HAP-1 (cell line): ENCODE data around the gene HABP4.

ENCODE experiments used
- DNase-seq, 2 experiments: peaks; one replicate each; pipeline ENCODE4 v3.0.0-alpha.2; 2016 to 2020; ENCODE audit warnings: low spot score in 2 of 2
- H3K27me3 ChIP-seq: fragments of 250-450 bp; sonication (Bioruptor Pico); 2 replicates; pipeline ENCODE4 v1.5.1; 2020; ENCODE audit warnings: low read depth, mild to moderate bottlenecking, moderate library complexity
- H3K36me3 ChIP-seq: fragments of 250-450 bp; sonication (Bioruptor Pico); replicated peaks from 2 replicates; pipeline ENCODE4 v1.5.1; 2020; ENCODE audit warnings: mild to moderate bottlenecking
- H3K4me1 ChIP-seq: fragments of 250-450 bp; sonication (Bioruptor Pico); 2 replicates; pipeline ENCODE4 v1.5.1; 2020; ENCODE audit warnings: mild to moderate bottlenecking
- H3K4me3 ChIP-seq: fragments of 250-450 bp; sonication (Bioruptor Pico); 2 replicates; pipeline ENCODE4 v1.5.1; 2020; ENCODE audit warnings: mild to moderate bottlenecking, moderate library complexity
- H3K9me3 ChIP-seq: fragments of 250-450 bp; sonication (Bioruptor Pico); 2 replicates; pipeline ENCODE4 v1.5.1; 2020; ENCODE audit warnings: mild to moderate bottlenecking, moderate library complexity
- in situ Hi-C: fragments of 300-500 bp; cut with MboI; formaldehyde crosslinking; loops from 3 replicates; pipeline ENCODE4 v1.14.3; 2020; ENCODE audit warnings: low sequenced_read_pairs, inconsistent platforms, mixed read lengths

Gene HABP4

GRCh38 chr9:96420468-96421219 lies 29.3 kb upstream of the HABP4 start:
- peak; percentile 68 for DNase-seq
- no peak overlapping the region for H3K4me3 ChIP-seq
- peaks cover 27% of the 10 kb centered on the region for H3K4me1 ChIP-seq
- no peaks in the 10 kb centered on the region for H3K27me3 ChIP-seq
- in situ Hi-C loops, result no loop called here
- H3K9me3 ChIP-seq, result no peaks in the 10 kb centered on the region
- H3K36me3 ChIP-seq, result peaks cover 12% of the 10 kb centered on the region

DNA sequence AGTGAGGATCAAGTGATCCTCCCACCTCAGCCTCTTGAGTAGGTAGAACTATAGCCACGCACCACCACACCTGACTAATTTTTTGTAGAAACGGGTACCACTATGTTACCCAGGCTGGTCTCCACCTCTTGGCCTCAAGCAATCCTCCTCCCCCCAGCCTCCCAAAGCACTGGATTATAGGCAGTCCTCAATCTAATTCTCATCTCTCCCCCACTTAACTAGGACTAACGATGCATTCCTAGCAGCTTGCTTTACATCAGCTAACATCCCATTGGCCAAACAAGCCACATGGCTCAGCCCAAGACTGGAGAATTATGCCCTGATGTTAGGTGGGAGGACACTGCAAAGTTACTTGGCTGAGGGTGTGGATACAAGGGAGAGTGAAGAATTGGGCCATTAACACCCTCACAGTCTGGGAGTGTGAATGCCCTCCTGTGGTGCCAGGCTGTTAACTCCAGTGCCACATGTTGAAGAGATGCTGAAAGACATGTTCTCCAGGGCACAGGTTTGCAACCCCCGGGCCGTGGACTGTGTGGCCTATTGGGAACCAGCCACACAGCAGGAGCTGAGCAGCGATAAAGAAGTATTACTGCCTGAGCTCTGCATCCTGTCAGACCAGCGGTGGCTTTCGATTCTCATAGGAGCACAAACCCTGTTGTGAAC lies 26.5 kb upstream of the HABP4 start:
- Histone ChIP-seq H3K27me3 (no peaks in the 10 kb centered on the region), H3K36me3 (no peaks in the 10 kb centered on the region), H3K4me1 (peaks cover 22% of the 10 kb centered on the region), H3K9me3 (no peaks in the 10 kb centered on the region), H3K4me3 (no peak overlapping the region)
- no peak for DNase-seq
- in situ Hi-C loops, result no loop called here

- no peaks in the 10 kb centered on the region for H3K36me3 ChIP-seq
- no peak for DNase-seq
- in situ Hi-C loops, result no loop called here
- no peak overlapping the region for H3K4me3 ChIP-seq
- H3K4me1 ChIP-seq, result peaks cover 22% of the 10 kb centered on the region
- no peaks in the 10 kb centered on the region for H3K27me3 ChIP-seq
- no peaks in the 10 kb centered on the region for H3K9me3 ChIP-seq
Observed at GRCh38 chr9:96423985-96424336, 26.0 kb upstream of the HABP4 start.

DNA sequence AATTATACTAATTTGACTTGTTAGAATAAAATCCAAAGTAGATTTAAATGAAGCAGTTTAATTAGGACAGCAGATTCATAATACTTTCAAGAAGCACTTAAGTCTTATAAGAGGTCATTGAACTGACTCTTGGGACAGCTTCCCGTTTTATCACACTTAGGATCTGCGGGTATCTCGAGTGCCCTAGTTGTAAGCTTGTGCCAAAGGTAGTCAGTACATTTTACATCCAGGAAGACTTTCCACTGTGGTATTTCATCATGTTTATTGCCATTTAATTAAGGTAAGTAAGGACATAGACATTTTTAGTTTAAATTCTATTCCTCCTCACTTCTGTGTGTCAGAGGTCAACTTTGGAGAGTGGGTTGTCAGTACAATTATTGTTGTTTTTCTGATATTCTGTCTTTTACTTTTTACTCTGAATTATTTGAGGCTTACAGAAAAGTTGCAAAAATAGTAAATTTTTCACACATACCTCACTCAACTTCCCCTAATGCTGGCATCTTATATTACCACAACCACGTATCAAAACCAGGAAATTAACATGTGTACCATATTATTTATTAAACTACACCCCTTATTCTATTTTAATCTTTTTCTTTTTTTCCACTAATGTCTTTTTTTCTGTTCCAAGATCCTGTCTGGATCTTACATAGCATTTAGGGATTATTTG lies 24.3 kb upstream of the HABP4 start:
- Histone ChIP-seq H3K9me3 (no peaks in the 10 kb centered on the region), H3K27me3 (no peaks in the 10 kb centered on the region), H3K4me3 (no peak overlapping the region), H3K36me3 (no peaks in the 10 kb centered on the region), H3K4me1 (peaks cover 9% of the 10 kb centered on the region)
- DNase-seq, result no peak
- in situ Hi-C loops, result no loop called here

DNA sequence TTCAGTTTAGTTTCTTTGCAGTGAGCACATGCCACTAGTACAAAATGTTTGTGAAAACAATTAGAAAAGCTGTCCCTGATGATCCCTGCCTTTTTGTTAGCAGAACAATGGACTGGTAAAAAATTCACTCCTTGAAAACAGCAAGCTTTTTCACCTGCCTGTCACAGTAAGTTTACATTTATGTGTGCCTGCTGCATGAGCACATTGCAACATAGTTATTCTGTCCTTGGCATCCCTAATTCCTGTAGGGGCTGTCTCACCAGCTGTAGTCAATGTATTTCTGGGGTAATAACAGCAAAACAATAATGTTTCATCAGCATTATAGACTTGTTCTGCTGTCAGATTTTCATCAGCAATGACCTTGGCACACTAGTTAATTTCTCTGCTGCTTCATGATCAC lies 20.2 kb upstream of the HABP4 start:
- Histone ChIP-seq H3K9me3 (no peaks in the 10 kb centered on the region), H3K27me3 (no peaks in the 10 kb centered on the region), H3K36me3 (no peaks in the 10 kb centered on the region), H3K4me3 (no peak overlapping the region), H3K4me1 (no peaks in the 10 kb centered on the region)
- no peak for DNase-seq
- in situ Hi-C loops, result no loop called here

GRCh38 chr9:96430377-96430776 lies 19.6 kb upstream of the HABP4 start:
- Histone ChIP-seq H3K27me3 (no peaks in the 10 kb centered on the region), H3K9me3 (no peaks in the 10 kb centered on the region), H3K4me1 (no peaks in the 10 kb centered on the region), H3K4me3 (no peak overlapping the region), H3K36me3 (no peaks in the 10 kb centered on the region)
- in situ Hi-C loops, result no loop called here
- no peak for DNase-seq

DNA sequence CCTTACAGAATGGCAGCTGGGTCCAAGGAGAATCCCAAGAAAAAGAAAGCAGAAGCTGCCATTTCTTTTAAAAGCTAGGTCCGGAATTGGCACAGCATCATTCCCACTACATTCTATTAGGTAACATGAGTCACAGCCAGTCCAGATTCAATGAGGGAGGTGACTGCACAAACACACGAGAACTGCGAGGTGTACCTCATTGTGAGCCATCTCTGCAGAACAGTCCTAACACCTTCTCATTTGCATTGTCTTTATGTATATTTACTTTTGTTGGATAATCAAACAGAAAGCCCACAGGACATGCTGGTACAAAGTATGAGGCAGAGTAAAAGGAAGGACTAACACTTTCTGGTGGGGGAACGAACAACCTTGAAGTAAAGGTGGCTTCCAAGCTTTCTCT lies 14.6 kb upstream of the HABP4 start:
- Histone ChIP-seq H3K36me3 (no peaks in the 10 kb centered on the region), H3K9me3 (no peaks in the 10 kb centered on the region), H3K4me1 (no peaks in the 10 kb centered on the region), H3K27me3 (no peaks in the 10 kb centered on the region), H3K4me3 (no peak overlapping the region)
- no peak for DNase-seq
- in situ Hi-C loops, result no loop called here

DNA sequence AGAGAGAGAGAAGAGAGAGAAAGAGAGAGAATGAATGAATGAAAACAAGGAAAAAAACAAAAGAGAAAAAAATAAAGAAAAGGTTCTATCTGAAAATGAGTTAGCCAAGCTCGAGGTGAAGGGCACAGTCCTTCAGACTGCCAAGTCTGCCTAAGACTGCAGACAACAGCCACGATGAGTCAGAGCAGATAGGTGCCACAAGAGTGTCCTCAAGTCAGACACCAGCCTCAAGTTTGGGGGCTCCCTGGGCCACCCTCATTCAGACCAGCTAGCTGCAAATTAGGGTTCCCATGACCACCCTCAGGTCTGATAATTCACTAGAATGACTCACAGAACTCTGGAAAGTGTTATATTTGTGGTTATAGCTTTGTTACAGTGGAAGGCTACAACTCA lies 13.9 kb upstream of the HABP4 start:
- Histone ChIP-seq H3K4me1 (no peaks in the 10 kb centered on the region), H3K27me3 (no peaks in the 10 kb centered on the region), H3K36me3 (no peaks in the 10 kb centered on the region), H3K4me3 (no peak overlapping the region), H3K9me3 (no peaks in the 10 kb centered on the region)
- no peak for DNase-seq
- in situ Hi-C loops, result no loop called here

- no peaks in the 10 kb centered on the region for H3K27me3 ChIP-seq
- in situ Hi-C loops, result no loop called here
- no peak overlapping the region for H3K4me3 ChIP-seq
- DNase-seq, result no peak
- H3K4me1 ChIP-seq, result no peaks in the 10 kb centered on the region
- no peaks in the 10 kb centered on the region for H3K9me3 ChIP-seq
- no peaks in the 10 kb centered on the region for H3K36me3 ChIP-seq
Observed at GRCh38 chr9:96436456-96437126, 13.4 kb upstream of the HABP4 start.

- no peaks in the 10 kb centered on the region for H3K4me1 ChIP-seq
Observed at GRCh38 chr9:96437454-96437853, 12.5 kb upstream of the HABP4 start.

DNA sequence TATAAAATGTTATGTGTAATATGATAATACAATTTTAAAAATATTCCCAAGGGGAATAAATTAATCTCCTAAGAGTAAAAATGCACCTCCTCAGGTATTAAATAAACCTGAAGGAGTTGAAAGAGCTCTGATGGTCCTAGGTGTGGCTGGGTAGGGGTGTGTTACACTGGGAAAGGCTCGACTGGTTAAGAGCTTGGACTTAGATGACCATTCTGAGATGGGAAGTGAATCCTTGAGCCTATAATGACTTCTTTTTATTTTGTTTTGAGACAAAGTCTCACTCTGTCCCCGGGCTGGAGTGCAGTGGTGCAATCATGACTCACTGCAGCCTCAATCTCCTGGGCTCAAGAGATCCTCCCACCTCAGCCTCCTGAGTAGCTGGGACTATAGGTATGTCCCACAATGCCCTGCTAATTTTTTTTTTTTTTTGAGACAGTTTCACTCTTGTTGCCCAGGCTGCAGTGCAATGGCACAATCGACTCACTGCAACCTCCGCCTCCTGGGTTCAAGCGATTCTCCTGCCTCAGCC lies 9.2 kb upstream of the HABP4 start:
- in situ Hi-C loops, result no loop called here
- H3K36me3 ChIP-seq, result no peaks in the 10 kb centered on the region
- H3K9me3 ChIP-seq, result no peaks in the 10 kb centered on the region
- H3K4me1 ChIP-seq, result no peaks in the 10 kb centered on the region
- DNase-seq, result no peak
- no peaks in the 10 kb centered on the region for H3K27me3 ChIP-seq
- no peak overlapping the region for H3K4me3 ChIP-seq

More at GRCh38 chr9:96437454-96437853, 12.5 kb upstream of the HABP4 start:
- Histone ChIP-seq H3K4me3 (no peak overlapping the region), H3K27me3 (no peaks in the 10 kb centered on the region), H3K9me3 (no peaks in the 10 kb centered on the region), H3K36me3 (no peaks in the 10 kb centered on the region)
- no peak for DNase-seq
- in situ Hi-C loops, result no loop called here

DNA sequence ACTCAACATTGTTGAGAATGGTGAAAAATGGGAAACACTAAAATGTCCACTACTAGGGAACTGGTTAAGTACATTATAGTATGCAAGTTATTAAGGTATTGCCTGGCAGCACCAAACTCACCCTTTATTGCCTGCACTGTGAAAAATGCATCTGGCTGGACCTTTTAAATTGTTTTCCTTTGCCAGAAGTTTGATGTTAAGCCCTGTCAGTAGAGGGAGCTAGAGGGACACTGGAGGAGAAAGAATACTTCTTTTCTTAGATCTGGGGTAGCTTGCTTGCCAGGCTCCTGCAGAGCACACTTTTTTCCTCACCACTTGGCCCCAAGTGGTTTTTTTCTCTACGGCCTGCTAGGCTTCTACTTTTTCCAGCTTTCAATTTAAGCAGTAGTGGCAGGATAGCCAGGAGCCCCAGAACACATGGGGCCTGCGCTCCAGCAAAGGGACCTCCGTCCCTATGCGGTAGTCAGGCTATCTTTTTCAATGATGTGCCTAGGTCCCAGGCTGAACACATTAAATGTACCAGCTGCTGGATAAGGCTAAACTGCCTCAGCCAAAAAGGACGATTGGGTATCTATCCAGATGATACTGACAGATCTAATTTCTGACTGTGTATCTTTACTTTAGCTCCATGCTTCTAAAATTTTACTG lies 8.0 kb upstream of the HABP4 start:
- Histone ChIP-seq H3K36me3 (no peaks in the 10 kb centered on the region), H3K27me3 (no peaks in the 10 kb centered on the region), H3K4me3 (no peak overlapping the region), H3K4me1 (no peaks in the 10 kb centered on the region), H3K9me3 (no peaks in the 10 kb centered on the region; the same call in 1 of the 2 replicates)
- DNase-seq, result no peak
- in situ Hi-C loops, result no loop called here

- no peaks in the 10 kb centered on the region; the same call in 1 of the 2 replicates for H3K9me3 ChIP-seq
- in situ Hi-C loops, result no loop called here
- H3K36me3 ChIP-seq, result no peaks in the 10 kb centered on the region
- H3K4me1 ChIP-seq, result no peaks in the 10 kb centered on the region
- DNase-seq, result no peak
- H3K4me3 ChIP-seq, result no peak overlapping the region
- H3K27me3 ChIP-seq, result no peaks in the 10 kb centered on the region
Observed at GRCh38 chr9:96442491-96442890, 7.5 kb upstream of the HABP4 start.
